ENCODE data around the gene C8A.

DNA sequence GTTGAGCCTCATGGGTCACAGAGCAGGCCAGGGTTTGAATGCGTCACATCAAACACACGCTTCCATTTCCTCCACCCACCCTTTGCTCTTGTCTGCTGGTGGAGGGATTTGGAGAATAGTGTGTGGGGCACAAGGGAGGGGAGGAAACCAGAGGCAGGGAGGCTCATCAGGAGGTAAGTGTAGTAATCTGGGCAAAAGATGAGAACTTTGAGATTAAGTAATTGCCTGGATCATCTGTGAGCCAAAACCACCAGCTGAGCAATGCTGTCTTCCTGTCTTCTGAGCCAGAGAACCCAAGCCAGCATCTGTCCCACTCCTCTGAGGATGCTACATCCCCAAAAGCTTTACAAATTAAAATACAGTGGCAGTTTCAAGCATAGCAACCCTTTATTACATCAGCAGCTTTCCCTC lies 66.0 kb downstream of the C8A start:
- TF ChIP-seq CTCF (IDR thresholded peaks at IDR 0.05) (no peak), POLR2A (IDR thresholded peaks at IDR 0.05) (no peak)
